ENCODE data around the gene ELAVL3.
"Not testable (repeated sequence)": the region's sequence is repeated elsewhere in the genome, so short reads cannot be mapped to it uniquely, and the experiment has no call there.

ELAVL3 gene

GRCh38 chr19:11458236-11458900, 22.5 kb downstream of the ELAVL3 start:
- no peak for DNase-seq

DNA sequence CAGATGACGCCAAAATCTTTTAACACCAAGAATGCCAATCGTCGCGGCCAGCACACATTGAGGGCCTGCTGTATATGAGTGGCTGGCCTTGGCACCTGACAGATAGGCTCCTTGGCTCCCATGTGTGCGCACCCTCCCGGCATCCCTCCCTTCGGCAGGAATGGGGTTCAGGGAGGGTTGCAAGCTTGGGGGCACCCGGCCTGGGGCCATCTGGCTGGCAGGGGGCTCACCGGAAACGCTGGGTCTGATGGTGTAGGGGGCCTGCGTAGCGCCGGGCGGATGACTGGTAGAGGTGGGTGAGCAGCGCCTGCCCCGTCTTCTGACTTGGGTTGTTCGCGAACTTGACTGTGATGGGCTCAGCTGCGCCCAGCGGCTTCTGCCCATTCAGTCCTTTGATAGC, 23.0 kb downstream of the ELAVL3 start:
- no peak for DNase-seq

DNA sequence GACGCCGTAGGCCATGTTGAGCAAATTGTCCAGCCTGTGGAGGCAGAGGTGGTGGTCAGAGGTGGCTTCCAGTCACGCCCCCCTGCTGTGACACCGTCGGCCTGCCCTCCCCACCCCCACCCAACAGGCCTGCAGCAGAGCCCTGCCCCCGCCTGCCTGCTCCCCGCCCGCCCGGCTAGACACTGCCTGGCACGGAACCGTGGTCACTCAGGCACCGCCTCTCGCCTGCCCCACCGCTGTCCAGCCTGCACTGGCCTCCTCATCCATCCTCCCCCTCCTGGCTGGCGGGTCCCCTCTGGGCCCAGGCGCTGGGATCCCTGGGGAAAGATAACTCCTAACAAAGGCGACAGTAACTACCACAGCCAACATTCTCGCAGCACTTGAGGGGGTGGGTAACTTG, 23.7 kb downstream of the ELAVL3 start:
- no peak for DNase-seq

DNA sequence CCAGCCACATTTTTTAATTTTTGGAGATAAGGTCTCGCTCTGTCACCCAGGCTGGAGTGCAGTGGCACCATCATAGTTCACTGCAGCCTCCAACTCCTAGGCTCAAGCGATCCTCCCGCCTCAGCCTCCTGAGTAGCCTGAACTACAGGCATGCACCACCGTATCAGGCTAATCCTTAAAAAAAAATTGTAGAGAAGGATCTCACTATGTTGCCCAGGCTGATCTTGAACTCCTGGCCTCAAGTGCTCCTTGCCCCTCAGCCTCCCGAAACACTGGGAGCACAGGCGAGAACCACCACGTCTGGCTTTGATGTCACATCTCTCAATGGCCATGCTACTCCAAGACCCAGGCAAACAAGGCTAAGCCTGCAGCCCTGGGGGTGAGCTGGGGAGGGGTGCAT, 24.2 kb downstream of the ELAVL3 start:
- DNase-seq: no peak

DNA sequence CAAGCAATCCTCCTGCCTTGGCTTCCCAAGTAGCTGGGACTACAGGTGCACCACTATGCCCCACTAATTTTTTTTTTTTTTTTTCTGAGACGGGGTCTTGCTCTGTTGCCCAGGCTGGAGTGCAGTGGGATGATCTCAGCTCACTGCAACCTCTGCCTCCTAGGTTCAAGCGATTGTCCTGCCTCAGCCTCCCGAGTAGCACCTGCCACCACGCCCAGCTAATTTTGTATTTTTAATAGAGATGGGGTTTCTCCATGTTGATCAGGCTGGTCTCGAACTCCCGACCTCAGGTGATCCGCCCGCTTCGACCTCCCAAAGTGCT, 25.7 kb downstream of the ELAVL3 start:
- not testable (repeated sequence) for DNase-seq

DNA sequence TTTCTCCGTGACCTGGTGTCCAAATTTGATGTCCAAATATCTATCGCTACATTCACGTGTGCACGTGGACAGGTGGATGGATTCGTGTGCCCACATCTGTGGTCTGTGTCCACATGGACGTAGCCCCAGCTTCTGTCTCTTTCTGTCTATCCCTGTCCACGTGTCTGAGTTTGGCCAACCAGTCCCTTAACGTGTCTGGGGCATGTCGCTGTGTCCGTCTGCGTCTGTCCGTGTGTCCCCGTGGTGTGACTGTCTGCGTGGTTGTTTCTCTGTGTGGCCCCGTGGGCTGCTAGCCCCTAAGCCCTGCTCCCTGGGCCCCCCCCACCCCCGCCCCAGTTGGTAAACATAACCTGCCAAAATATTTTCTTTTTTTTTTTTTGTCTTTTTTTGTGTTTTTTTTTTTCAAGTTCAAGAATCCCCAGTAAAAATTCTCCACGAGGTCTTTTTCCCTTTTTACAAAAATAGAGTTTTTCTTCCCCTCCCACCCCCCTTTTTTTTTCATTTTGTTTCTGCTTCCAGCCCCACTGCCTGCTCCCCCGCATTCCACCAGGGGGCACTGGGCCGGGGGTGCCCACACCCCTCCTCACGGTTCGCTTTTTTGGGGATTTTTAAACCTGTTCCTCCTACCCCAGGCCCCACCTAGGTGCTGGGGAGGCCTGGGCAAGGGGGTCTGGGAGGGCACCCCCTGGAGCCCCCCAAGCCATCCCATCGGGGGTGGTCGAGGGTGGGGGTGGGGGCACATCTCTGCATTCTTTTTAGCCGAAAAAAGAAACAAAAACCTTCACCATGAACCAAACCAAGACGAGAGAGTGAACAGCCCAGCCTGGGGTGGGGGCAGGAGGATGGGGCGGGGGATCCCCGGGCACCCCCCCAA, 27.1 kb downstream of the ELAVL3 start:
- DNase-seq: peak; percentile 9

- no peak for DNase-seq
Measured at GRCh38 chr19:11452620-11453310, 28.1 kb downstream of the ELAVL3 start.

DNA sequence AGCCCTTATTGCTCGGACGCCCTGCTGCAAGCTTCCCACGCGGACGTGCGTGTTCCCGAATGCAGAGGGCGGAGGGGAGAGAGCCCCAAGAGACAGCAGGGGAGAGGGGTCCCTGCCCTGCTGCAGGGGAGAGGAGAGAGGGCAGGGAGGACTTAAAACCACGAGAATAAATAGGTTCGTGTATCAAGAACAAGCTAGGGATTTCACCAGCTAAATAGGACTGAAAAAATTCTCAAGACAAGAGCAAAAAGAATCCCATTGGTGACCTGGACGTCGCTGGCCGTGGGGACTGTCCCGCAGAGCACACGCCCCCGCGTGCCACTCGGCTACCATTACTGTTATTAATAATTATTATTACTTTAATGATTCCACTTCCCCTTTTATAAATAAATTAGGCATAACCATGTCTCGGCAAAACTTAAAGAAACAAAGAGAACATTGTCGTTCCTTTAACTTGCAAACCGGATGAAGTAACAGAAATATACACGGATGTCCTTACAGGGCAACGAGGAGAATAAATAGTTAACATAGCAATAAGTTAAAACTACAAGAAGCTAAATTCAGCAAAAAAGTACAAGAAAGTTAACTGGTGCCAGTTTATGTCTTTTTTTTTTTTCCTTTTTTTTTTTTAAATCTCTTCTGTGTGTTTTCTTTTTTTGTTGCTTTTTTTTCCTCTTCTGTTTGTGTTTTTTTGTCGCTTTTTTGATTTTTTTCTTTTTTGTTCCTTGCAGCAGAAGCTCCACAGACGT, 28.8 kb downstream of the ELAVL3 start:
- DNase-seq: no peak

DNA sequence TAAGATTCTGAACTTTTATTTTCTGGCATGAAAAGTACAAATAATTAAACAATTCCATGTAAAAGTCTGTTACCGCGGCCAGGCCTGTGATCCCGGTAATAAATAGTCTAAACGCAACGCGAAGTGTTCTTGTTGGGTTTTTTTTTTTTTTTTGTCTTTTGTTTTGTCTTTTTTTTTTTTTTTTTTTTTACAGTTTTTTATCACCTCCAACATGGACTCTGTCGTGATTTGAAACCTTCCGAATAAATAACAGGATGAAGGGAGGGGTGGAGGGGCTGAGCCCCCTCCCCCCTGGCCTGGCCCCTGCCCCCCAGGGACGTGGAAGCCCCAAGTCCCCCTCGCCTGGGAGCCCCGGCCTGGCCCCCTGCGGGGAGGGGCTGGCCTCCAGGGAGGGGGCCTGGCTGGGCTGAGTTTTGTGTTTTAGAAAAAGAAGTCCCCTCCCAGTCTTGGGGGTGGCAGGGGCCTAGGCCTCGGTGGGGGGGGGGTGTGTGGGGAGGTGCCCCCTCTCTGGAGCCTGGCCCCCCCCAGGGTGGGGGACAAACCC, 29.4 kb downstream of the ELAVL3 start:
- no peak for DNase-seq

GRCh38 chr19:11450570-11451326, 30.1 kb downstream of the ELAVL3 start:
- no peak for DNase-seq

DNA sequence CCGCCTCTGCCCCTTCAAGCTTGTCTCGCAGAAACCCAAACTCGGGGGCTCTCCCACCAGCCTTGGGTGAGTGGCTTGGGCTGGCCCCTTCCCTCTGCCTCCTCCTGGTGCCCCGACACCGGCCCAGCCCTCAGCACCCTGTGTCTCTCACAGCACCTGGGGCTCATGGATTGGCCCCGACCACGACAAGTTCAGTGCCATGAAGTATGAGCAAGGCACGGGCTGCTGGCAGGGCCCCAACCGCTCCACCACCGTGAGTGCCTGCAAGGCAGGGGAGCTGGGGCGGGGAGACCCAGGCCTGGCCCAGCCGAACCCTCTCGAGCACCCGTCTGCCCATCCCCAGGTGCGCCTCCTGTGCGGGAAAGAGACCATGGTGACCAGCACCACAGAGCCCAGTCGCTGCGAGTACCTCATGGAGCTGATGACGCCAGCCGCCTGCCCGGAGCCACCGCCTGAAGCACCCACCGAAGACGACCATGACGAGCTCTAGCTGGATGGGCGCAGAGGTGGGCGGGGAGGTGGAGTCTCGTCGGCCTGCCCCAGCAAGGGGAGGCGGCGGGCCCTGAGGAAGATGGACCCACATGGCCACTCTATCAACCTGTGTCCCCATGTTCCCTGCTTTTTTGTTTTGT, 31.8 kb downstream of the ELAVL3 start:
- DNase-seq: no peak

- no peak for DNase-seq
Measured at GRCh38 chr19:11448410-11448809, 32.4 kb downstream of the ELAVL3 start.

GRCh38 chr19:11447347-11448262, 33.2 kb downstream of the ELAVL3 start:
- DNase-seq: no peak

GRCh38 chr19:11446652-11447301, 34.1 kb downstream of the ELAVL3 start:
- no peak for DNase-seq

GRCh38 chr19:11446271-11446651, 34.6 kb downstream of the ELAVL3 start:
- no peak for DNase-seq

- DNase-seq: no peak
Measured at GRCh38 chr19:11445141-11445540, 35.7 kb downstream of the ELAVL3 start.

GRCh38 chr19:11444059-11444458, 36.8 kb downstream of the ELAVL3 start:
- no peak for DNase-seq

GRCh38 chr19:11437955-11438354, 42.9 kb downstream of the ELAVL3 start:
- DNase-seq: no peak

DNA sequence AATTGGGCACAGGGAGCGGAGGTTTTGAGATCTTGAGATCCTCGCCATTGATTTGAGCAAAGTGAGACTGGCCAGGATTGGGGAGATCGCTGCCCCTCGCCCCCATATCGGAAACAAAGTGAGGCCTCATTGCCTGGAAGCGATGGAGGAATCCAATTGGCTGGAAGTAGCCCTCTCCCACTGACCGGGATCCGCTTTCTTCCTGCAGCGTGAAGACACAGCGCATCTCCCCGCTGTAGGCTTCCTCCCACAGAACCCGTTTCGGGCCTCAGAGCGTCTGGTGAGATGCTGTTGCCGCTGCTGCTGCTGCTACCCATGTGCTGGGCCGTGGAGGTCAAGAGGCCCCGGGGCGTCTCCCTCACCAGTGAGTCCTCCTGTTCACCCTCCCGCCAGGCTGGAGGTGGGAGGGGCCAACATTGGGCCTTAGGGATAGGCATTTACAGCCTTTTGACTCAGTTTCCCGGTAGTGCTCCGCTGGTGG, 45.0 kb downstream of the ELAVL3 start:
- DNase-seq: no peak
